HL-60 (cell line): ENCODE measurements around the gene CTTNBP2NL.

Experiments
- GABPA ChIP-seq: IDR thresholded peaks from 2 replicates; pipeline ENCODE4 v1.6.1; 2012; ENCODE audit warnings: low read depth
- POLR2AphosphoS5 ChIP-seq: IDR thresholded peaks from 2 replicates; pipeline ENCODE4 v1.6.1; 2012; ENCODE audit warnings: low read depth
- SPI1 ChIP-seq: IDR thresholded peaks from 2 replicates; pipeline ENCODE4 v1.6.1; 2012; ENCODE audit warnings: low read depth, mild to moderate bottlenecking, borderline replicate concordance
- TF ChIP-seq, protein P1 (sequence below): IDR thresholded peaks from one replicate; pipeline ENCODE4 v1.5.1; 2011; ENCODE audit warnings: low read length, control low read depth, inconsistent platforms; ENCODE audit not compliant: insufficient read depth
- TF ChIP-seq, protein P2 (sequence below): IDR thresholded peaks from 2 replicates; pipeline ENCODE4 v1.6.1; 2012; ENCODE audit warnings: low read depth; ENCODE audit not compliant: insufficient replicate concordance

DNA sequence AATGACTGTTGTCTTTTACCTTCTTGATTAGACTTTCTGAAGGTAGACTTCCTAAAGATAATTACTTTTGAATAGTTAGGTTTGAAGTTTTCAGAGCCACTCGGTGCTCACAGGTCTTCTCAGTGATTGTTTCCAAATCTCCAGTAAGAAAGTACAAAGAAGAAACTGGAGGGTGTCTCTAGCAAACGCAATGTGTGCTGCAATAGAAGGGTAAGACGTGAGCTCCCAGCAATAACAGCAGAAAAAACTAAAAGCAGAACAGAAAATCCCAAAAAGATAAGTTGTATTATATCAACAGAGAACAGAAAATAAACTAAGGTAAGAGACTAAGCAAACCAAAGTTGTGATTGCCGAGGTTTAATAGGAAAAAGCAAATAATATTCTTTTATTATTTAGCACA, 1.8 kb downstream of the CTTNBP2NL start:
- TF ChIP-seq SPI1 (no peak), POLR2AphosphoS5 (no peak), GABPA (no peak)
- TF ChIP-seq, protein P1, sequence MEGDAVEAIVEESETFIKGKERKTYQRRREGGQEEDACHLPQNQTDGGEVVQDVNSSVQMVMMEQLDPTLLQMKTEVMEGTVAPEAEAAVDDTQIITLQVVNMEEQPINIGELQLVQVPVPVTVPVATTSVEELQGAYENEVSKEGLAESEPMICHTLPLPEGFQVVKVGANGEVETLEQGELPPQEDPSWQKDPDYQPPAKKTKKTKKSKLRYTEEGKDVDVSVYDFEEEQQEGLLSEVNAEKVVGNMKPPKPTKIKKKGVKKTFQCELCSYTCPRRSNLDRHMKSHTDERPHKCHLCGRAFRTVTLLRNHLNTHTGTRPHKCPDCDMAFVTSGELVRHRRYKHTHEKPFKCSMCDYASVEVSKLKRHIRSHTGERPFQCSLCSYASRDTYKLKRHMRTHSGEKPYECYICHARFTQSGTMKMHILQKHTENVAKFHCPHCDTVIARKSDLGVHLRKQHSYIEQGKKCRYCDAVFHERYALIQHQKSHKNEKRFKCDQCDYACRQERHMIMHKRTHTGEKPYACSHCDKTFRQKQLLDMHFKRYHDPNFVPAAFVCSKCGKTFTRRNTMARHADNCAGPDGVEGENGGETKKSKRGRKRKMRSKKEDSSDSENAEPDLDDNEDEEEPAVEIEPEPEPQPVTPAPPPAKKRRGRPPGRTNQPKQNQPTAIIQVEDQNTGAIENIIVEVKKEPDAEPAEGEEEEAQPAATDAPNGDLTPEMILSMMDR: no peak
- TF ChIP-seq, protein P2, sequence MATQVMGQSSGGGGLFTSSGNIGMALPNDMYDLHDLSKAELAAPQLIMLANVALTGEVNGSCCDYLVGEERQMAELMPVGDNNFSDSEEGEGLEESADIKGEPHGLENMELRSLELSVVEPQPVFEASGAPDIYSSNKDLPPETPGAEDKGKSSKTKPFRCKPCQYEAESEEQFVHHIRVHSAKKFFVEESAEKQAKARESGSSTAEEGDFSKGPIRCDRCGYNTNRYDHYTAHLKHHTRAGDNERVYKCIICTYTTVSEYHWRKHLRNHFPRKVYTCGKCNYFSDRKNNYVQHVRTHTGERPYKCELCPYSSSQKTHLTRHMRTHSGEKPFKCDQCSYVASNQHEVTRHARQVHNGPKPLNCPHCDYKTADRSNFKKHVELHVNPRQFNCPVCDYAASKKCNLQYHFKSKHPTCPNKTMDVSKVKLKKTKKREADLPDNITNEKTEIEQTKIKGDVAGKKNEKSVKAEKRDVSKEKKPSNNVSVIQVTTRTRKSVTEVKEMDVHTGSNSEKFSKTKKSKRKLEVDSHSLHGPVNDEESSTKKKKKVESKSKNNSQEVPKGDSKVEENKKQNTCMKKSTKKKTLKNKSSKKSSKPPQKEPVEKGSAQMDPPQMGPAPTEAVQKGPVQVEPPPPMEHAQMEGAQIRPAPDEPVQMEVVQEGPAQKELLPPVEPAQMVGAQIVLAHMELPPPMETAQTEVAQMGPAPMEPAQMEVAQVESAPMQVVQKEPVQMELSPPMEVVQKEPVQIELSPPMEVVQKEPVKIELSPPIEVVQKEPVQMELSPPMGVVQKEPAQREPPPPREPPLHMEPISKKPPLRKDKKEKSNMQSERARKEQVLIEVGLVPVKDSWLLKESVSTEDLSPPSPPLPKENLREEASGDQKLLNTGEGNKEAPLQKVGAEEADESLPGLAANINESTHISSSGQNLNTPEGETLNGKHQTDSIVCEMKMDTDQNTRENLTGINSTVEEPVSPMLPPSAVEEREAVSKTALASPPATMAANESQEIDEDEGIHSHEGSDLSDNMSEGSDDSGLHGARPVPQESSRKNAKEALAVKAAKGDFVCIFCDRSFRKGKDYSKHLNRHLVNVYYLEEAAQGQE: no peak
